ENCODE data around the gene AGFG1.

Gene AGFG1

DNA sequence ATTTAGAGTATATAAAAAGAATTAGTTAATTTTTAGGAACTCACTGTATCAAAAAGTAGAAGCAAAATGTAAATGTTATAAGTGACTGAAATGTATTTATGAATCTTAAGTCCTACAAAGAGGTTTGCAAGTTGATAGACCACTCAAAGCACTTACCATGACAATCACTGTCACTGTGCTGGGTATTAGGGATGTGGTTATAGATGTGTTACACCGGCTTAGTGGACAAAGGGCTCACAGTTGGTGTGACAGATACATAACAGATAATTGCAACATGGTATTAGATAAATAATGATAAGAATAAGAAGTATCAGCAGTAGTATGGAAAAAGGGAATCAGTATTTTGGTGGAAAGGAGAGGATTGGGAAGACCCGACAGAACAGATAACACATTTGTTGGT is 21.6 kb downstream of the AGFG1 start:
- no peak for DNase-seq
- Histone ChIP-seq H3K27ac (ENCODE audit: low read length) (no peak overlapping the region), H4K20me1 (ENCODE audit: insufficient read depth, low read length) (peaks cover 22% of the 10 kb centered on the region), H3K27me3 (ENCODE audit: insufficient read depth, low read length, poor library complexity) (no peaks in the 10 kb centered on the region), H3K4me1 (ENCODE audit: insufficient read depth, low read length) (no peaks in the 10 kb centered on the region), H3K4me2 (ENCODE audit: insufficient read depth, low read length) (no peak overlapping the region), H3K9ac (ENCODE audit: low read depth, low read length) (no peak overlapping the region), H2AFZ (ENCODE audit: low read depth, low read length) (no peak overlapping the region), H3K36me3 (ENCODE audit: insufficient read depth, low read length) (peaks cover 27% of the 10 kb centered on the region), H3K9me3 (ENCODE audit: insufficient read depth, low read length, severe bottlenecking) (no peaks in the 10 kb centered on the region), H3K4me3 (ENCODE audit: low read depth in 1 of 2, low read length in 2 of 2) (no peak overlapping the region), H3K79me2 (ENCODE audit: insufficient read depth, low read length) (peaks cover 94% of the 10 kb centered on the region)
- ATAC-seq (ENCODE audit: insufficient read depth, low read depth), result no peak
- TF ChIP-seq, protein P1, sequence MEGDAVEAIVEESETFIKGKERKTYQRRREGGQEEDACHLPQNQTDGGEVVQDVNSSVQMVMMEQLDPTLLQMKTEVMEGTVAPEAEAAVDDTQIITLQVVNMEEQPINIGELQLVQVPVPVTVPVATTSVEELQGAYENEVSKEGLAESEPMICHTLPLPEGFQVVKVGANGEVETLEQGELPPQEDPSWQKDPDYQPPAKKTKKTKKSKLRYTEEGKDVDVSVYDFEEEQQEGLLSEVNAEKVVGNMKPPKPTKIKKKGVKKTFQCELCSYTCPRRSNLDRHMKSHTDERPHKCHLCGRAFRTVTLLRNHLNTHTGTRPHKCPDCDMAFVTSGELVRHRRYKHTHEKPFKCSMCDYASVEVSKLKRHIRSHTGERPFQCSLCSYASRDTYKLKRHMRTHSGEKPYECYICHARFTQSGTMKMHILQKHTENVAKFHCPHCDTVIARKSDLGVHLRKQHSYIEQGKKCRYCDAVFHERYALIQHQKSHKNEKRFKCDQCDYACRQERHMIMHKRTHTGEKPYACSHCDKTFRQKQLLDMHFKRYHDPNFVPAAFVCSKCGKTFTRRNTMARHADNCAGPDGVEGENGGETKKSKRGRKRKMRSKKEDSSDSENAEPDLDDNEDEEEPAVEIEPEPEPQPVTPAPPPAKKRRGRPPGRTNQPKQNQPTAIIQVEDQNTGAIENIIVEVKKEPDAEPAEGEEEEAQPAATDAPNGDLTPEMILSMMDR (IDR thresholded peaks at IDR 0.05; ENCODE audit: borderline replicate concordance, extremely low read depth, low read length, poor library complexity, severe bottlenecking), result no peak
- no peak for TF ChIP-seq EZH2 (IDR thresholded peaks at IDR 0.05; ENCODE audit: borderline replicate concordance, low read depth, low read length, severe bottlenecking)

DNA sequence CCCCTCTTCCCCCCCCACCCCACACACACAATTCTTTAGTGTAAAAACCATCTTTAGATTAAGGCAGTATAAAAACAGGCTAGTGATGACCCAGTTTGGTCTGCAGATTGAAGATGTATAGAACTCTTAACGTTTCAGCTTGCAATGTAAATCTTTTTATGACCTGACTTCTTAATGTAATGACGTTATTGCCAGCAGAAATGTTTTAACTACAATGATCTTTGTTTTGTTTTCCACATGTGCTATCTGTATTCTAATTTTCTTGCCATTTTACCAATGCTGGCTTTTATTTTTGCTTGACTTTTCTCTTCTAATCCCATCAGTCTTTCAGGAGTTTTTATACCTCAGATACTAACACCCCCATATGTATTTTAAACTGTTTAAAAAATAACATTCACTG is 25.2 kb downstream of the AGFG1 start:
- H4K20me1 ChIP-seq (ENCODE audit: insufficient read depth, low read length), result peaks cover 20% of the 10 kb centered on the region

DNA sequence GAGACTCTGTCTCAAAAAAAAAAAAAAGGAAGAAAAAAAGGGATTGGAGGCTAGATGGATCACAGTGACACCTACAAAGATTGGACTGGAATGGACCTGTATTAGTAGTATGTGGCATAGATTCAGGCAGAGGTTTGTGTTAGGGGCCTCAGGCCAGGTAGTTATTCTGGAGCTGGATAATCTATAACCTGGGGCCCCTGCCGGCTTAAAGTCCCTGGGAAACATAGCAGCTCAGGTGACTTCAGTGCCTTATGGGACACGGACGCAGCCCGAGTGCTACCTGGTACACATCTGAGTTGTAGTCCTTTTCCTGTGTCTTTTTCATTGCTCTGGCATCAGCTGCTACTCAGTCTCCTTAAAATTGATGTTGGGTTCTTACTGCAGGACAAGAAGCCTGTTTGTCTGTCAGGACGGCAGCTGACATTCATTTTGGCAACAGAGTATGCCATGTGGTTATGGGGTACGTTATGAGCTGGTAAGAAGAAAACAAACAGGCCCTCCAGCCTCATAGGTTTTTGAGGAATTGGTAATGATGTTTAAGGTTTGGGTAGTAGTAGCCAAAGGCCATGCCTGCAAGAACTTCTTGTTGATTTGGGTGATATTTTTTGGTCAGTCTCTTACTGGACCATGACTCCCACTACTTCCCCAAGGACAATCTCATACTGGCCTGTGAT is 27.8 kb downstream of the AGFG1 start:
- H3K27ac ChIP-seq (ENCODE audit: low read length), result no peak overlapping the region
- TF ChIP-seq EZH2 (IDR thresholded peaks at IDR 0.05; ENCODE audit: borderline replicate concordance, low read depth, low read length, severe bottlenecking), result no peak
- TF ChIP-seq, protein P1 (IDR thresholded peaks at IDR 0.05; ENCODE audit: borderline replicate concordance, extremely low read depth, low read length, poor library complexity, severe bottlenecking), result no peak
- no peak overlapping the region for H3K4me3 ChIP-seq (ENCODE audit: low read depth in 1 of 2, low read length in 2 of 2)
- DNase-seq (no peak), ATAC-seq (ENCODE audit: insufficient read depth, low read depth) (no peak)
- H2AFZ ChIP-seq (ENCODE audit: low read depth, low read length), result no peak overlapping the region
- peaks cover 31% of the 10 kb centered on the region for H4K20me1 ChIP-seq (ENCODE audit: insufficient read depth, low read length)
- H3K79me2 ChIP-seq (ENCODE audit: insufficient read depth, low read length), result peaks cover 96% of the 10 kb centered on the region
- peaks cover 19% of the 10 kb centered on the region for H3K36me3 ChIP-seq (ENCODE audit: insufficient read depth, low read length)
- H3K9ac ChIP-seq (ENCODE audit: low read depth, low read length), result no peak overlapping the region
- H3K27me3 ChIP-seq (ENCODE audit: insufficient read depth, low read length, poor library complexity), result no peaks in the 10 kb centered on the region
- no peaks in the 10 kb centered on the region for H3K4me1 ChIP-seq (ENCODE audit: insufficient read depth, low read length)
- H3K4me2 ChIP-seq (ENCODE audit: insufficient read depth, low read length), result no peak overlapping the region
- no peaks in the 10 kb centered on the region for H3K9me3 ChIP-seq (ENCODE audit: insufficient read depth, low read length, severe bottlenecking)

More for the DNA sequence above, 25.2 kb downstream of the AGFG1 start:
- ATAC-seq (ENCODE audit: insufficient read depth, low read depth) (no peak), DNase-seq (no peak)
- TF ChIP-seq EZH2 (IDR thresholded peaks at IDR 0.05; ENCODE audit: borderline replicate concordance, low read depth, low read length, severe bottlenecking), result no peak
- TF ChIP-seq, protein P1 (IDR thresholded peaks at IDR 0.05; ENCODE audit: borderline replicate concordance, extremely low read depth, low read length, poor library complexity, severe bottlenecking), result no peak
- H3K4me3 ChIP-seq (ENCODE audit: low read depth in 1 of 2, low read length in 2 of 2), result no peak overlapping the region
- no peak overlapping the region for H3K27ac ChIP-seq (ENCODE audit: low read length)
- no peak overlapping the region for H3K9ac ChIP-seq (ENCODE audit: low read depth, low read length)
- H3K79me2 ChIP-seq (ENCODE audit: insufficient read depth, low read length), result peaks cover 96% of the 10 kb centered on the region
- H3K4me2 ChIP-seq (ENCODE audit: insufficient read depth, low read length), result no peak overlapping the region
- H2AFZ ChIP-seq (ENCODE audit: low read depth, low read length), result no peak overlapping the region
- no peaks in the 10 kb centered on the region for H3K27me3 ChIP-seq (ENCODE audit: insufficient read depth, low read length, poor library complexity)
- H3K36me3 ChIP-seq (ENCODE audit: insufficient read depth, low read length), result peaks cover 39% of the 10 kb centered on the region
- H3K9me3 ChIP-seq (ENCODE audit: insufficient read depth, low read length, severe bottlenecking), result no peaks in the 10 kb centered on the region
- no peaks in the 10 kb centered on the region for H3K4me1 ChIP-seq (ENCODE audit: insufficient read depth, low read length)
